HepG2 (cell line): ENCODE results near the gene PSMG3. TPM values are rescaled to one million over a fixed set of nuclear protein-coding genes. Genes with fewer than 3 reads are reported as not detected.
A peak's percentile ranks its signal among the peaks of the same experiment; 100 is the strongest.

ENCODE experiments used
- CHD4 ChIP-seq: fragments of 200-600 bp; sonication (generic); IDR thresholded peaks from 2 replicates; pipeline ENCODE4 v1.7.0; 2017; ENCODE audit warnings: mild to moderate bottlenecking, low read length, borderline replicate concordance
- HBP1 ChIP-seq: IDR thresholded peaks from 2 replicates; pipeline ENCODE4 v1.6.1; 2016; ENCODE audit warnings: low read depth, control low read depth
- LRRFIP1 ChIP-seq: sonication (generic); formaldehyde crosslinking; conservative IDR thresholded peaks from 2 replicates; pipeline ENCODE4 v1.4.0; 2020; ENCODE audit warnings: missing genetic modification reagents
- MIER2 ChIP-seq: IDR thresholded peaks from 2 replicates; pipeline ENCODE4 v1.6.1; 2016; ENCODE audit warnings: missing biosample characterization, missing genetic modification reagents
- MLXIP ChIP-seq: sonication (generic); formaldehyde crosslinking; IDR thresholded peaks from 2 replicates; pipeline ENCODE4 v1.9.0; 2021; ENCODE audit warnings: missing genetic modification reagents, borderline replicate concordance
- NRL ChIP-seq: sonication (generic); formaldehyde crosslinking; IDR thresholded peaks from 2 replicates; pipeline ENCODE4 v1.5.0; 2020; ENCODE audit warnings: missing genetic modification reagents, mild to moderate bottlenecking, moderate library complexity, borderline replicate concordance
- PHF21A ChIP-seq: sonication (generic); formaldehyde crosslinking; IDR thresholded peaks from 2 replicates; pipeline ENCODE4 v1.5.0; 2020; ENCODE audit warnings: mild to moderate bottlenecking, missing genetic modification reagents
- POLR2AphosphoS2 ChIP-seq: IDR thresholded peaks from 2 replicates; pipeline ENCODE4 v1.6.1; 2011; ENCODE audit warnings: low read depth, low read length, improper control_type of control experiment
- RNF2 ChIP-seq: fragments of 450-650 bp; conservative IDR thresholded peaks from 2 replicates; pipeline ENCODE4 v1.6.1; 2016; ENCODE audit warnings: low read depth
- YEATS4 ChIP-seq: sonication (generic); formaldehyde crosslinking; IDR thresholded peaks from 2 replicates; pipeline ENCODE4 v1.4.0; 2020; ENCODE audit warnings: missing genetic modification reagents, borderline replicate concordance
- ZC3H13 ChIP-seq: sonication (generic); formaldehyde crosslinking; IDR thresholded peaks from 2 replicates; pipeline ENCODE4 v1.8.1; 2023; ENCODE audit warnings: mild to moderate bottlenecking, missing genetic modification reagents, moderate library complexity
- ZNF121 ChIP-seq: sonication (generic); formaldehyde crosslinking; IDR thresholded peaks from 2 replicates; pipeline ENCODE4 v1.5.0; 2020; ENCODE audit warnings: mild to moderate bottlenecking, missing genetic modification reagents
- ZNF207 ChIP-seq: fragments of 450-650 bp; IDR thresholded peaks from 2 replicates; pipeline ENCODE4 v1.6.1; 2016; ENCODE audit warnings: antibody characterized with exemption, borderline replicate concordance
- ZNF512 ChIP-seq: sonication (generic); formaldehyde crosslinking; IDR thresholded peaks from 2 replicates; pipeline ENCODE4 v1.4.0; 2020; ENCODE audit warnings: mild to moderate bottlenecking, missing genetic modification reagents
- ZNF549 ChIP-seq: sonication (generic); formaldehyde crosslinking; IDR thresholded peaks from 2 replicates; pipeline ENCODE4 v1.5.0; 2020; ENCODE audit warnings: missing genetic modification reagents
- ZNF567 ChIP-seq: sonication (generic); formaldehyde crosslinking; IDR thresholded peaks from 2 replicates; pipeline ENCODE4 v1.8.1; 2023; ENCODE audit warnings: mild to moderate bottlenecking, missing genetic modification reagents, borderline replicate concordance
- ZNF570 ChIP-seq: sonication (generic); formaldehyde crosslinking; IDR thresholded peaks from 2 replicates; pipeline ENCODE4 v1.4.0; 2020; ENCODE audit warnings: mild to moderate bottlenecking, missing genetic modification reagents, borderline replicate concordance
- ZNF674 ChIP-seq: sonication (generic); formaldehyde crosslinking; IDR thresholded peaks from 2 replicates; pipeline ENCODE4 v1.5.0; 2020; ENCODE audit warnings: low read depth, mild to moderate bottlenecking, missing genetic modification reagents
- ZNF678 ChIP-seq: sonication (generic); formaldehyde crosslinking; IDR thresholded peaks from 2 replicates; pipeline ENCODE4 v1.4.0; 2020; ENCODE audit warnings: mild to moderate bottlenecking, missing genetic modification reagents
- ZNF788 ChIP-seq: sonication (generic); formaldehyde crosslinking; IDR thresholded peaks from 2 replicates; pipeline ENCODE4 v1.5.0; 2020; ENCODE audit warnings: mild to moderate bottlenecking, missing genetic modification reagents, borderline replicate concordance
- ZNF839 ChIP-seq: sonication (generic); formaldehyde crosslinking; IDR thresholded peaks from 2 replicates; pipeline ENCODE4 v1.4.0; 2020; ENCODE audit warnings: missing genetic modification reagents, mild to moderate bottlenecking, borderline replicate concordance
- polyA plus RNA-seq, 8 experiments: library from polyadenylated mRNA; depleted of rRNA in 3 of 8; stranded (reverse) in 7 of 8; unstranded in 1 of 8; fragments of >200 nt; fragmentation: Illumina TruSeq in 4 of 8; extraction: Trizol in 4 of 8; gene quantifications; 2 replicates each; pipeline versions ENCODE4 v1.2.1 to v1.2.3, GENCODE V29; 2011 to 2016; ENCODE audit warnings: low read depth in 4 of 8, missing spikeins in 1 of 8, mixed read lengths in 1 of 8; ENCODE audit not compliant: insufficient read depth in 1 of 8
- total RNA-seq, 5 experiments: library from RNA; depleted of rRNA; stranded (reverse); fragments of >200 nt; fragmentation: Illumina TruSeq; extraction: Trizol; gene quantifications; 2 replicates each; pipeline ENCODE4 v1.2.3, GENCODE V29; 2016; ENCODE audit warnings: low read depth in 1 of 5

Gene PSMG3
- total and polyA plus RNA-seq, 2 of the 13 experiments (the other 11 are each of a cell fraction or from before 2014, with no cell fraction given) = 29.6 to 48.4 TPM

- TF ChIP-seq ZNF570 (CRISPR knock-in tag) (peak; percentile 72; the same call in 1 of the 2 replicates), ZNF549 (CRISPR knock-in tag) (no peak), ZC3H13 (CRISPR knock-in tag) (peak; percentile 83), ZNF839 (CRISPR knock-in tag) (peak; percentile 90; the same call in 1 of the 2 replicates), CHD4 (no peak), ZNF674 (CRISPR knock-in tag) (no peak), ZNF207 (no peak), HBP1 (CRISPR knock-in tag) (peak; percentile 69; the same call in 1 of the 2 replicates), POLR2AphosphoS2 (no peak), ZNF512 (CRISPR knock-in tag) (no peak), LRRFIP1 (no peak), ZNF788 (no peak), YEATS4 (CRISPR knock-in tag) (peak; percentile 94), ZNF567 (CRISPR knock-in tag) (peak; percentile 61; the same call in 1 of the 2 replicates), MIER2 (CRISPR knock-in tag) (no peak; the same call in 1 of the 2 replicates), ZNF121 (peak; percentile 35; the same call in 1 of the 2 replicates), ZNF678 (CRISPR knock-in tag) (no peak), MLXIP (peak; percentile 67; the same call in 1 of the 2 replicates), PHF21A (CRISPR knock-in tag) (peak; percentile 91), NRL (CRISPR knock-in tag) (no peak), RNF2 (peak; percentile 95)
Measured at GRCh38 chr7:1555813-1556543, 13.9 kb downstream of the PSMG3 start, which contains the start of gene TMEM184A (continued).
